ENCODE results near the gene RPN2.

GRCh38 chr20:37142708-37143107, 36.4 kb upstream of the RPN2 start:
- TF ChIP-seq POLR2A (IDR thresholded peaks at IDR 0.05; ENCODE audit: low read depth) (no peak), CTCF (IDR thresholded peaks at IDR 0.05) (no peak)
